Choroid plexus epithelial cell (primary cell): ENCODE results near the gene ESF1.
"Not testable (repeated sequence)": the region's sequence is repeated elsewhere in the genome, so short reads cannot be mapped to it uniquely, and the experiment has no call there.

Experiments used
- DNase-seq: peaks from one replicate; pipeline ENCODE4 v3.0.0-alpha.2; 2010; ENCODE audit warnings: low read depth
- H3K4me3 ChIP-seq: 2 replicates; pipeline ENCODE4 v1.5.1; 2011; ENCODE audit warnings: low read depth, mild to moderate bottlenecking, control low read depth, low read length, moderate library complexity
- TF ChIP-seq, protein P1 (sequence below): conservative IDR thresholded peaks from 2 replicates; pipeline ENCODE4 v1.5.1; 2011; ENCODE audit warnings: low read depth, mild to moderate bottlenecking, control low read depth, inconsistent platforms, low read length, moderate library complexity

ESF1 gene

DNA sequence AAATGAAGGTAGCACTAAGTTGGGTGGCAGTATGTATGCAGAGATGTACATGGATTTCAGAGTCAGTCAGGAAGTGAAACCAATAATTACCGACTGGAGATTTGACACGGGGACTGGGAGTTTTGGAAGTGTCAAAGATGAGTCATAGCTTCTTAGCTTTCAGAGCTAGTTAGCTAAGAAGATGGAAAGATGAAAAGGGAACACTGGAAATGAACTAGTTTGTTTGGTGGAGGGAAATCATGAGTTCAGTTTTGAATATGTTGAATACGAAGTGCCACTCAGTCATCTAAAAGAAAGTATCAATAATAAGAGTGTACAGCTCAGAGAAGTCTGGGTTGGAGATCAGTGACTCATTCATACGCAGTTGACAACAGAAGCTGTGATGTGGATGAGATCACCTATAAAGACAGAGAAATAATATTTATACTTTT lies 7.5 kb downstream of the ESF1 start:
- TF ChIP-seq, protein P1, sequence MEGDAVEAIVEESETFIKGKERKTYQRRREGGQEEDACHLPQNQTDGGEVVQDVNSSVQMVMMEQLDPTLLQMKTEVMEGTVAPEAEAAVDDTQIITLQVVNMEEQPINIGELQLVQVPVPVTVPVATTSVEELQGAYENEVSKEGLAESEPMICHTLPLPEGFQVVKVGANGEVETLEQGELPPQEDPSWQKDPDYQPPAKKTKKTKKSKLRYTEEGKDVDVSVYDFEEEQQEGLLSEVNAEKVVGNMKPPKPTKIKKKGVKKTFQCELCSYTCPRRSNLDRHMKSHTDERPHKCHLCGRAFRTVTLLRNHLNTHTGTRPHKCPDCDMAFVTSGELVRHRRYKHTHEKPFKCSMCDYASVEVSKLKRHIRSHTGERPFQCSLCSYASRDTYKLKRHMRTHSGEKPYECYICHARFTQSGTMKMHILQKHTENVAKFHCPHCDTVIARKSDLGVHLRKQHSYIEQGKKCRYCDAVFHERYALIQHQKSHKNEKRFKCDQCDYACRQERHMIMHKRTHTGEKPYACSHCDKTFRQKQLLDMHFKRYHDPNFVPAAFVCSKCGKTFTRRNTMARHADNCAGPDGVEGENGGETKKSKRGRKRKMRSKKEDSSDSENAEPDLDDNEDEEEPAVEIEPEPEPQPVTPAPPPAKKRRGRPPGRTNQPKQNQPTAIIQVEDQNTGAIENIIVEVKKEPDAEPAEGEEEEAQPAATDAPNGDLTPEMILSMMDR, result no peak
- DNase-seq, result peak; percentile 46
- H3K4me3 ChIP-seq, result no peak overlapping the region

DNA sequence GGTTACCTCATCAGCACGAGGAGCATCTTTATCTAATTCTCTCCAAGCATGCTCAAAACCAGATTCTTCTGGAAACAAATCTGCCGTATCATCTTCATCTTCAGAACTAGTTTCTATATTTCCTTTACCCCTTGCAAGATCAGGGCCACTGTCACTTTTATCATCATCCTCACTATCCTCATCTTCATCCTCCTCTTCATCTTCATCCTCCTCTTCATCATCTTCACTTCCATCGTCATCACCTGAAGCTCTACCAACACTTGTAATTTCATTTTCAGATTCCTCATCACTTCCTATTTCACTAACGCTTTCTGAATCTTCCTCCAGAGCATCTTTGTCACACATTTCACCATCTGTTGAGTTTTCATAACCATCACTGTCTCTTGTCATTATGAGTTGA lies 8.9 kb downstream of the ESF1 start:
- TF ChIP-seq, protein P1, result no peak
- DNase-seq, result no peak
- no peak overlapping the region for H3K4me3 ChIP-seq

DNA sequence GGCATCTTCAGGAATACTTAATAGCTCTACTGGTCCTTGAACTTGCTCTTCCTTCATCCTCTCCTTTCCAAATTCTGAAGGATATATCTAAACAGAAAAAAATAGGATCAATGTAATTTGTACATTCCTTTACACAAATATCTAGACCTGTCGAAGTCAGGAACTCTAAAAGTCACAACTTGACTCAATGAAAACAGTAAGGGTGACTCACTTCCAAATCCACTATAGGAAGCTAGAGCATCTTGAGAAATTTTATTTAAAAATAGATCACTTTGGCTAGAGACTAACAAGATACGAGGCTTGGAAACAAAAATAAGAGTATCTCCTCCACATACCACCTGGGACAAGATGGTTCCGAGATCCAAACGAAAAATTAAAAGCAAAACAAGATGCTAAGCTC lies 12.2 kb downstream of the ESF1 start:
- no peak overlapping the region for H3K4me3 ChIP-seq
- DNase-seq, result peak; percentile 29
- TF ChIP-seq, protein P1, result no peak

DNA sequence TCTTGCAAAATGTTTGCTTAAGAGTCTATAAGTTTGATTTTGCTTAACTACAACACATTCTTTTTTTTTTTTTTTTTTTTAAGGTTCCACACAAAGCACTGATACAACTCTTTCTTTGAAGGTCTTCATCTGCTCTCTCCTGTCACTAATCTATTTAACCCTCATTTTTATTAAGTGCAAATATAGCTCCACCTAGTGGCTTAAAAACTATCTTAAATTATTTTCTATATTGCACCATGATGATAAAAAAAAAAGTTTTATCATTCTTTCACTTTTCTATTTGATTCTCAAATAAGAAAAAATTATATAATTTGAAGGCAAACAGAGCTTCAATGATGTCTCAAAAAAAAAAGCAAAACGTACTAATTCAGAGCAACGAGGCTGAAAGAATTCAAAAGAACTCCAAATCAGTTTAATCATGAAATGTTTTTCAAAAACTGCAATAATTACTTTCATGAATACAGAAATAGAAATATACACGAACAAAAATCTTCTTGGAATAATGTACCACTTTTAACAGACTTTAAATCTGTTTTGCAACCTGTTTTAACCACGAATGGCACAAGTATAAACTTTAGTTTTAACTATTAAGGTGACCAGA lies 12.8 kb downstream of the ESF1 start:
- TF ChIP-seq, protein P1, result peak; percentile 45
- peak; percentile 48 for DNase-seq
- H3K4me3 ChIP-seq, result no peak overlapping the region

DNA sequence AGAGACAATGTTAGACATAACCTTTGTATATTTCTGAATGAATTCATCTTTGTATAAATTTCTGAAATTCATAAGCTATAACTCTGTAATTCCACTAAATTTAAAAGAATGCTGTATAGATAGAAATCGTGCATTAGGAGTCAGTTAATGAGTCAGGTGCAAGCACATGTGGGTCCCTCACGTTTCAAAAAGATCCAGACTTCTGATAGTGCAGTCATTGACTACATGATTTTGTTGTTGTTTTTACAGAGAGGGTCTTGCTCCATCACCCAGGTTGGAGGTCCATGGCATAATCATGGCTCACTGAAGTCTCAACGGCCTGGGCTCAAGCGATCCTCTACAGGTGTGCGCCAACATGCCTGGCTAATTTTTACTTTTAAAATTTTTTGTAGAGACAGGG lies 14.6 kb downstream of the ESF1 start:
- TF ChIP-seq, protein P1, result no peak
- no peak overlapping the region for H3K4me3 ChIP-seq
- no peak for DNase-seq

DNA sequence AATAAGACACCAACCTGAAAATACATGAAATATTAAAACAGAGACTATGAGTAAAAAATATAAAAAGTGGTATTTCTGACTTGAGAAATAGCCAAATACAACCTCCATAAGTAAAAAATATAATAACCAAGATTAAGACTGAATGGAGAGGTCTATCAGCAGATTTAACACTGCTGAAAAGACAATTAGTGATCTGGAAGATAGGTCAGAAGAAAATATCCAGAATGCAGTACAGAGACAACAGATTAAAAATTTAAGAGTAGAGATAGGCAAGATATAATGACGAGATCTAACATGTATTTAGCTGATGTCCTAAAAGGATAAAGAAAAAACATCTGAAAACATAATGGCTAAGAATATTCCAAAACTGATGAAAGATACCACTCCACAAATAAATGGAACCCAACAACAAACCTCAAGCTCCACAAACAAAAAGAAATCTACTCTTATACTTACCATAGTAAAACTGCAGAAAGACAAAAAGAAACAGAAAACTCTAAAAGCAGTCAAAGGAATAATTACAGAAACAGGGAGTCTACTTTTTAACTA lies 18.8 kb downstream of the ESF1 start:
- TF ChIP-seq, protein P1, result no peak
- no peak for DNase-seq
- H3K4me3 ChIP-seq, result no peak overlapping the region

DNA sequence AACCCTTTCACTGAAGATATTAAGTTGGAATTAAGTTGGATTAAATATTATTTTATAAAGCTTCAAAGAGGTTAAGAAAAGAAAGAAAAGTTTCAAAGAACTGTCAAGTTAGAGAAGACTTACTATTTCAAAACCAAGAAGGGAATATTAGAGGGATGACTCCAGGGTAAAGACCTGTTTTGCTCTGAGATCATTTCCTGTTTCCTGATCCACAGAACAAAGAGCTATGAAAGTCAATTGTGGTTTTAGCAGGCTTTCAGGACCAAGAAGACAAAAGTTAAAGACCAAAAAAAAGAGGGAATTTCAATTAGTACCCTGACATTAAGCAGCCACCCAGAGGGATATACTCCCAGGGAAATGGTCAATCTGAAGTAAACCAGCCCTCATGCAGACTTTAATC lies 19.4 kb downstream of the ESF1 start:
- no peak for DNase-seq
- TF ChIP-seq, protein P1, result no peak
- H3K4me3 ChIP-seq, result no peak overlapping the region

DNA sequence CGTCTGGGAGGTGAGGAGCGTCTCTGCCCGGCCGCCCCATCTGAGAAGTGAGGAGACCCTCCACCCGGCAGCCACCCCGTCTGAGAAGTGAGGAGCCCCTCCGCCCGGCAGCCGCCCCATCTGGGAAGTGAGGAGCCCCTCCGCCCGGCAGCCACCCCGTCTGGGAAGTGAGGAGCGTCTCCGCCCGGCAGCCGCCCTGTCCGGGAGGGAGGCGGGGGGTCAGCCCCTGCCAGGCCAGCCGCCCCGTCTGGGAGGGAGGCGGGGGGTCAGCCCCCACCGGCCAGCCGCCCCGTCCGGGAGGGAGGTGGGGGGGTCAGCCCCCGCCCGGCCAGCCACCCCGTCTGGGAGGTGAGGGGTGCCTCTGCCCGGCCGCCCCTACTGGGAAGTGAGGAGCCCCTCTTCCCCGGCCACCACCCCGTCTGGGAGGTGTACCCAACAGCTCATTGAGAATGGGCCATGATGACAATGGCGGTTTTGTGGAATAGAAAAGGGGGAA lies 24.2 kb downstream of the ESF1 start:
- H3K4me3 ChIP-seq, DNase-seq: not testable (repeated sequence)
